Fibroblast of lung (primary cell): ENCODE measurements around the gene FPR1. TPM values are rescaled to one million over a fixed set of nuclear protein-coding genes. Genes with fewer than 3 reads are reported as not detected.

Experiments used
- DNase-seq, 2 donors: peaks; one replicate each; pipeline versions ENCODE4 v3.0.0 to v3.0.0-alpha.2; 2010; ENCODE audit warnings: low read depth in 2 of 2
- H2AFZ ChIP-seq: 2 replicates; pipeline ENCODE4 v1.5.1; 2012; ENCODE audit warnings: low read length, control low read depth, inconsistent platforms
- H3K27ac ChIP-seq: 2 replicates; pipeline ENCODE4 v1.5.1; 2011; ENCODE audit warnings: low read length, control low read depth; ENCODE audit not compliant: insufficient read depth
- H3K27me3 ChIP-seq: 2 replicates; pipeline ENCODE4 v1.5.1; 2011; ENCODE audit warnings: mild to moderate bottlenecking, low read length; ENCODE audit not compliant: control insufficient read depth, insufficient read depth
- H3K36me3 ChIP-seq: 2 replicates; pipeline ENCODE4 v1.5.1; 2011; ENCODE audit warnings: low read length; ENCODE audit not compliant: control insufficient read depth, insufficient read depth
- H3K4me1 ChIP-seq: 2 replicates; pipeline ENCODE4 v1.5.1; 2011; ENCODE audit warnings: low read length; ENCODE audit not compliant: control insufficient read depth, insufficient read depth; ENCODE audit errors: extremely low read depth
- H3K4me2 ChIP-seq: 2 replicates; pipeline ENCODE4 v1.5.1; 2011; ENCODE audit warnings: low read length, control low read depth; ENCODE audit not compliant: insufficient read depth; ENCODE audit errors: extremely low read depth
- H3K4me3 ChIP-seq, 4 experiments: fragments of 200-600 bp in 1 of 4; sonication (generic) in 1 of 4; replicated peaks in 1 of 4; 2 replicates each; pipeline ENCODE4 v1.5.1; 2011 to 2016; ENCODE audit warnings: low read length in 4 of 4, low read depth in 3 of 4, mild to moderate bottlenecking in 3 of 4, control low read depth in 2 of 4, inconsistent platforms in 1 of 4, mixed read lengths in 1 of 4; ENCODE audit not compliant: insufficient read depth in 1 of 4; ENCODE audit errors: control extremely low read depth in 1 of 4
- H3K79me2 ChIP-seq: 2 replicates; pipeline ENCODE4 v1.5.1; 2012; ENCODE audit warnings: mild to moderate bottlenecking, low read length, inconsistent platforms; ENCODE audit not compliant: control insufficient read depth, insufficient read depth
- H3K9ac ChIP-seq: 2 replicates; pipeline ENCODE4 v1.5.1; 2011; ENCODE audit warnings: mild to moderate bottlenecking, low read length, control low read depth; ENCODE audit not compliant: insufficient read depth
- H3K9me3 ChIP-seq: 2 replicates; pipeline ENCODE4 v1.5.1; 2012; ENCODE audit warnings: low read depth, low read length; ENCODE audit not compliant: control insufficient read depth, insufficient read depth
- H4K20me1 ChIP-seq: 2 replicates; pipeline ENCODE4 v1.5.1; 2011; ENCODE audit warnings: low read length; ENCODE audit not compliant: control insufficient read depth, insufficient read depth; ENCODE audit errors: extremely low read depth
- EZH2 ChIP-seq: IDR thresholded peaks from 2 replicates; pipeline ENCODE4 v1.5.1; 2012; ENCODE audit warnings: low read length, control low read depth, mild to moderate bottlenecking; ENCODE audit errors: missing control alignments
- polyA plus RNA-seq, 2 donors: library from polyadenylated mRNA; depleted of rRNA in 1 of 2; stranded (reverse) in 1 of 2; unstranded in 1 of 2; fragments of >200 nt; gene quantifications; 2 replicates each; pipeline ENCODE4 v1.2.1, GENCODE V29; 2011 to 2012; ENCODE audit warnings: missing spikeins in 1 of 2
- total RNA-seq: library from RNA; depleted of rRNA; stranded (reverse); fragments of >200 nt; gene quantifications from 2 replicates; pipeline ENCODE4 v1.2.1, GENCODE V29; 2014
- TF ChIP-seq, protein P1 (sequence below), 2 donors: IDR thresholded peaks in 1 of 2; conservative IDR thresholded peaks in 1 of 2; 1 replicate in 1 of 2; 2 replicates in 1 of 2; pipeline ENCODE4 v1.5.1; 2011 to 2012; ENCODE audit warnings: low read length in 2 of 2, control low read depth in 1 of 2, inconsistent platforms in 1 of 2, low read depth in 1 of 2, mild to moderate bottlenecking in 1 of 2

Gene FPR1
- total and polyA plus RNA-seq, 2 donors (not counting 1 experiment from before 2014, with no cell fraction given): 0.14 TPM; not detected in 1

DNA sequence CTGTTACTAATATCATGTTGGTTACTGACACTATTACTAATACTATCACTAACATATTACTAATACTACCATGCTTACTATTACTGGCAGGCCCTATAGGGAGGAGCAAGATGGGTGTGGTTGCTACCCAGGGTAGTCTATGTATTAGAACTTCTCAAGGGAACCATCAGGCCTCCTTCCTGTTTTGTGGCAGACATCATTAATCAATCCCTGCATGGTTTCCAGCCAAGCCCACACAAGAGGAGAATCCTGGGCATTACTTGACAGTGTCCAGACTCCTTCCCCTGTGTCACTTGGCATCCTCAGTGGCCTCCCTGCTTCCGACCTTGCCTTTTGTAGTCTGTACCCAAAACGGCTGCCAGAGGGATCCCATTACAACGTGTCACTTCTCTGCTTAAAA, 36.8 kb downstream of the FPR1 start:
- no peak for DNase-seq

DNA sequence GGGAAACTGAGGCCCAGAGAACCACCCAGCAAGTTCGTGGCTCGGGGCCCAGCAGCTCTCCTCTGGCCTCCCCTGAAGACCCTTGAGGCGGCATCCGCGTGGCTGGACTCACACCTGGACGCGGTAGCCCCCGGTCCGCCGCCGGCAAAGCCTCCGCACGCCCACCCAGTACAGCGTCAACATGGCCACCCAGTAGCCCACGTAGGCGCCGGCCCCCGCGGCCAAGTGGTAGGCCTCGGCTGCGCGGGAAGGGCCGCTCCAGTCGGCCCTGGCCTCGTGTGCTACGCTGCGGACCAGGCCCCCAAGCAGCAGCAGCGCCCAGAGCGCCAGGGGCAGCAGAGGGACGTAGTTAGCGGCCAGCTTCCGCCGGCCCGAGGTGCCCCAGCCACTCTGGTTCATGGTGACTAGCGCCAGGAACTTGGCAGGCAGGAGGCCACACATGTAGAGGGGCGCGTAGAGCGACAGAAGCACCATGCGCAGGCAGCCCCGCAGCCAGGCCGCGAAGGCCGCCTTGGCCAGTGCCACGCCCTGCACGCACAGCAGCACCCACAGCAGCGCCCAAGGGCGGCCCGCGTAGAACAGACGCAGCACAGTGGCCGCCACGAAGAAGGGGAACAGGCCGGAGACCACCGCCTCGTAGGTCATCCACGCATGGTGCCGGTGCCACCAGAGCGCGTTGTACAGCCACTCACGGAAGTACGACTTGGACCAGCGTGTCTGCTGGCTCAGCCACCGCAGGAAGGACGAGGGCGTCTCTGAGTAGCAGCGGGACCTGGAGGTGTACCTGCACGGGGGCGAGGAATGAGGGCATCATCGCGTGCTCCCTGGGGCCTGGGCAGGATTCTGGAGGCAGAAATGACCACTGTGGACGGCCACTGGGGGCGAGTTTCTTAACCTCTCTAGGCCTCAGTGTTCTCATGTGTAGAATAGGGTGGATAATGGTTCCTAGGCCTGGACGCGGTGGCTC, 38.1 kb downstream of the FPR1 start:
- H3K27me3 ChIP-seq: no peaks in the 10 kb centered on the region
- no peak overlapping the region for H2AFZ ChIP-seq
- no peak overlapping the region for H3K27ac ChIP-seq
- no peaks in the 10 kb centered on the region for H3K9me3 ChIP-seq
- no peak overlapping the region for H3K9ac ChIP-seq
- no peaks in the 10 kb centered on the region for H4K20me1 ChIP-seq
- H3K36me3 ChIP-seq: no peaks in the 10 kb centered on the region
- H3K79me2 ChIP-seq: no peaks in the 10 kb centered on the region
- no peaks in the 10 kb centered on the region for H3K4me1 ChIP-seq
- H3K4me3 ChIP-seq: no peak overlapping the region
- H3K4me2 ChIP-seq: no peak overlapping the region
- TF ChIP-seq EZH2: no peak
- TF ChIP-seq, protein P1, sequence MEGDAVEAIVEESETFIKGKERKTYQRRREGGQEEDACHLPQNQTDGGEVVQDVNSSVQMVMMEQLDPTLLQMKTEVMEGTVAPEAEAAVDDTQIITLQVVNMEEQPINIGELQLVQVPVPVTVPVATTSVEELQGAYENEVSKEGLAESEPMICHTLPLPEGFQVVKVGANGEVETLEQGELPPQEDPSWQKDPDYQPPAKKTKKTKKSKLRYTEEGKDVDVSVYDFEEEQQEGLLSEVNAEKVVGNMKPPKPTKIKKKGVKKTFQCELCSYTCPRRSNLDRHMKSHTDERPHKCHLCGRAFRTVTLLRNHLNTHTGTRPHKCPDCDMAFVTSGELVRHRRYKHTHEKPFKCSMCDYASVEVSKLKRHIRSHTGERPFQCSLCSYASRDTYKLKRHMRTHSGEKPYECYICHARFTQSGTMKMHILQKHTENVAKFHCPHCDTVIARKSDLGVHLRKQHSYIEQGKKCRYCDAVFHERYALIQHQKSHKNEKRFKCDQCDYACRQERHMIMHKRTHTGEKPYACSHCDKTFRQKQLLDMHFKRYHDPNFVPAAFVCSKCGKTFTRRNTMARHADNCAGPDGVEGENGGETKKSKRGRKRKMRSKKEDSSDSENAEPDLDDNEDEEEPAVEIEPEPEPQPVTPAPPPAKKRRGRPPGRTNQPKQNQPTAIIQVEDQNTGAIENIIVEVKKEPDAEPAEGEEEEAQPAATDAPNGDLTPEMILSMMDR (conservative IDR thresholded peaks at IDR 0.05 in 1 of 2, IDR thresholded peaks at IDR 0.05 in 1 of 2; ENCODE audit: low read depth in 1 of 2, low read length in 2 of 2): no peak
- no peak for DNase-seq

More for the DNA sequence above, 36.8 kb downstream of the FPR1 start:
- Histone ChIP-seq H3K9me3 (no peaks in the 10 kb centered on the region), H3K4me2 (no peak overlapping the region), H4K20me1 (no peaks in the 10 kb centered on the region), H3K9ac (no peak overlapping the region), H3K79me2 (no peaks in the 10 kb centered on the region), H3K27me3 (peaks cover 6% of the 10 kb centered on the region), H2AFZ (no peak overlapping the region), H3K4me3 (no peak overlapping the region), H3K36me3 (no peaks in the 10 kb centered on the region), H3K4me1 (no peaks in the 10 kb centered on the region), H3K27ac (no peak overlapping the region)
- no peak for TF ChIP-seq EZH2
- TF ChIP-seq, protein P1 (conservative IDR thresholded peaks at IDR 0.05 in 1 of 2, IDR thresholded peaks at IDR 0.05 in 1 of 2; ENCODE audit: low read depth in 1 of 2, low read length in 2 of 2): no peak

DNA sequence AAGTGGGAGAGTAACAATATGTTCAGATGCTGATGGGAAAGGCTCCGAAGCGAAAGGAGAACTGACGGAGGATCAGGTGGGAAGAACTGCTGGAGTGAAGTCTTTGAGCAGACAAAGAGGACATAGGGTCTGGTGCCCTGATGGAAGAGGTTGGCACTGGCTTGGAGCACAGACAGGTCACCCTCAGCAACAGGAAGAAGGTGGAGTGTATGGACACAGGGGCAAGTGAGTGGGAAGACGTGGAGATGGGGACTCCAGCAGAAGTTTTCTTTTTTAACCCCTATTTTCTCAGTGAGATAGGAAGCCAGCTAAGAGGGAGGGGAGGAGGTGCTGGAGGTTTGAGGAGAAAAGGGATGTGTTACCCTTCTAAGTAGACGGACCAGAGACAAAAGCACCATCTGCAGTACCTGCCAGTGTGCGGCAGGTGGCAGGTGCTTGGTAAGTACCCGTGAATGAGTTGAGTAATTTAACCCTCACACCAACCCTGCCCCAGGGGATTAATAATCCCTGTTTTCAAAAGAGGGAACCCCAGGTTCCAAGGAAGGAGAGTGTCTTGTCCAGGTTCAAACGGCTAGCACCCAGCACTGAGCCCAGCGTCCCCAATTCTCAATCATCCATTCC, 39.1 kb downstream of the FPR1 start:
- Histone ChIP-seq H3K9me3 (no peaks in the 10 kb centered on the region), H3K9ac (no peak overlapping the region), H3K4me1 (no peaks in the 10 kb centered on the region), H3K27me3 (no peaks in the 10 kb centered on the region), H3K36me3 (no peaks in the 10 kb centered on the region), H3K27ac (no peak overlapping the region), H3K79me2 (no peaks in the 10 kb centered on the region), H3K4me3 (no peak overlapping the region), H2AFZ (no peak overlapping the region), H4K20me1 (no peaks in the 10 kb centered on the region), H3K4me2 (no peak overlapping the region)
- peak; percentile 27 to 52 for DNase-seq
- TF ChIP-seq, protein P1 (conservative IDR thresholded peaks at IDR 0.05 in 1 of 2, IDR thresholded peaks at IDR 0.05 in 1 of 2; ENCODE audit: low read depth in 1 of 2, low read length in 2 of 2): peak; percentile 14 to 34
- no peak for TF ChIP-seq EZH2
